SHP77 (cell line): Measurements from ENCODE around the gene ADAM22.
"Not testable (repeated sequence)": the region's sequence is repeated elsewhere in the genome, so short reads cannot be mapped to it uniquely, and the experiment has no call there.

ENCODE experiments used
- DNase-seq, 2 experiments: peaks; one replicate each; lab custom pipeline; 2025; lab: John Stamatoyannopoulos, UW

The ADAM22 gene

DNA sequence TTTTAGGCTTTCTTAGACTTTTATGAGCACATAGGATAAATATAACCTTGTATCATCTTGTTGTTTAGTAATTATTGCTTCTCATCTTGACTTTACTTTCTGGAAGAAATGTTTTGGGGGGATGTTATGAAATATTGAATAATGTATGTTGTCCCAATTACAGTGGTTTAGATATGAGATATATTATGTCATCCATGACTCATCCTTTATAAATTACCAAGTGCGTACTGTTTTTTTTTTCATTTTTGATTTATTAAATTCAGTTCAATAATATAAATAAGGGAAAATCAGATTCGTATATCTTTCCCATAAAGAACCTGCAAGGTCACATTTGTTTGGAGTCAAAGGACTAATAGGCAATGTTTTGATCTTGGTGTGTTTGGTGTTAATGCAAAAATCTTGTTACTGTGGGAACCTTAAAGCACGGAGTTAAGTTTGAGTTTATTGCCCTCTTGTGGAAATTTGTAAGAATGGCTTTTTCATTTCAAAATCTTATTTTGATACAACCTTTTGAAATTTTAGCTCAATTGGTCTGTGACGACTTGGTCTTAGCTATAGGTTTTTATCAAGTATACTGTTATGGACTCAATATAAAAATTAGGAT, 177.2 kb downstream of the ADAM22 start:
- no peak for DNase-seq

DNA sequence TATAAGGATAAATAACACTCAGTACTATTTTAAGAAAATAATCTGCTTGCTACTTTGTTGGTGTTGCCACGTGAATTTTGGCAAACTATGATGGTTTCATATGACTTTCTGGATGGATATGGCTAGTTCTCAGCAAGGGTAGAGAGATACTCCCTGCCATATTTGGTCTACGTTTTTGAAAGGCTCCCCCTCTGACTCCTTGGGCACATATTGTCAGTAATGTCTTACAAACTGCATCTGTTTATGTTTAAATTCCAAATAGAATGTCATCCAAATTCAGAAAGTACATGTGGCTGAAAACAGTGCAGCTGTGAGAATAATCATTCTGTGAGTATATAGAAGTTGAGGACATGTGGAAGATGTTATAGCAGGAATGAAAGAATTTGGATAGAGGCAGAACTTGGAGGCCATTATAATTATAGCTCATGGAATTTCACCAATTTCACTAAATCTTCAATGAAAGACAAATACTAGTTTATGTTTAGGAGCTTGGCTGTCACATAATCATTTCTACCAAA, 178.0 kb downstream of the ADAM22 start:
- DNase-seq, result no peak

DNA sequence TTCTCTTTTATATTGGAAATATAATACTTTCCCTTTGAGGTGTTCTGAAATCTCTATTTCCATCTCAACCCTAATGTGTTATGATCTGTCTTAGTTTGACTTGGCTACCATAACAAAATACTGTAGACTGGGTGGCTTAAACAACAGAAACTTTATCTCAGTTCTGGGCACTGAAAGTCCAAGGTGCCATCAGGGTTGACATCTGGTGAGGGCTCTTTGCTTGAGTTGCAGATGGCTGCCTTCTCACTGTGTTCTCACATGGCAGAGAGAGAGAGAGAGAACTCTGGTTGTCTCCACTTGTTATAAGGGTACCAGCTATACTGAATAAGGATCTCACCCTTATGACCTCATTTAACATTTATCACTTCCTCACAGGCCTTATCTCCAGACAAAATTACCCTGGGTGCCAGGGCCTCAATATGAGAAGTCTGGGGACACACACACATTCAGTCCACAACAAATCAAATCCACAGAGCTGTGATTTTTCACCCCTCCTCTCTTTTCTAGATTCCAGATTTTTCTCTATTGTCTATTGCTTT, 181.3 kb downstream of the ADAM22 start:
- no peak for DNase-seq

DNA sequence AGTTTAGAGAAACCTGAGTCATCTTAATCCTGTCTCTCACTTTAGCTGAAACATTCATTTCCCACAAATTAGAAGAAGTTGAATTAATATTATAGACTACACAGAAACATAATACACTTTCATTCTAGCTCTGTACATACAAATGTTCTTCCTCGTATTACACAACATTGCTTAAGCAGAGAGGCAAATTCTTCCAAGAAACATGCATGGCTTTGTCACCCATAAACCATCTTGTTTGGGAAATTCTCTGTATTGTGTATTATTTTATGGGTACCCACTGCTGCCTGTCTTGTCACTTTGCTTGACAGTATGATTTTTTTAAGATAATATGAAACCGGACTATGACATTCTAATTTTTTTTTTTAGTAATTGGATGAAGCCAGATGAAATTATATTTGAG, 181.8 kb downstream of the ADAM22 start:
- DNase-seq, result no peak

DNA sequence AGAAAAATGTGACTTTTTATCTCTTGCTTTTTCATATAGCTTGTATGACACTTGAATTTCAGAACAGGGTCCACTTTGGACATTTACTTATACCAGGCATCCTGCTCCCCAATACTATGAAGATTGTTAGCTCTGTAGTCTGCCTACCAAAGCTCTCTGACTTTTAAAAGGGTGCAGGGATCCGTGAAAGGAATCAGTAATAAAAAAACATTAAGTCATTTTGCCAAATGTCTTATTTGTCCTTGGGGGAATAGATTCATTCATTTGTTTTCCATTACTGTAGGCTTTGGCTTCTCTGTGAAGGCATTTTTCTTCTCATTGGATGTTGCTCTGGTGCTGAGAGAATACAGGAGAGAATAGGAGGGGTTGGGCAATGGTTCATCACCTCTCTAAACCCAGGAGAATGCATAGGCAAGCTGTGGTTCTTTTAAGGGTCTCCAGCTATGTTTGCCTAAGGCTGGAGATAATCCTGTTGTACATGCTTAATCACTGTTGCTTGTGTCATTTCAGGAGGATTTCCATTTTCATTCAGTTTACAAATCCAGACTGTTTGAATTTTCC, 182.3 kb downstream of the ADAM22 start:
- DNase-seq, result no peak

DNA sequence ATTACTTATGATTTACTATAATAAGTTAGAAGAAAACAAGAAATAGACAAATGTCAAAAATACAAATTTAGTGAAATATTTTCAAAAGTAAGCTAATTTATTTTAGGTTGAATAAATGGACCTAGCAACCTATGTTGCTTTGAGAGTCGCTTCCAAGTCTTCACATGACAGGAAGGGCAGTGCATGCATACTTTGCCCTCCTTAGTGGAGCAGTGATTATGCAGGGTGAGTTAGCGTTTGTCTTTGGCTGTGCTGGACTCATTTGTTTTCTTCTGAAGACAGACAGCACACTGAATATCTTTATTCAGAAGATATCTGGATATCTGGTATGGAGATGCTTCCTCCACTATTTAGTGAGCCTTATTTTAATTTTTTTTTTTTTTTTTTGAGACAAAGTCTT, 183.3 kb downstream of the ADAM22 start:
- no peak for DNase-seq

DNA sequence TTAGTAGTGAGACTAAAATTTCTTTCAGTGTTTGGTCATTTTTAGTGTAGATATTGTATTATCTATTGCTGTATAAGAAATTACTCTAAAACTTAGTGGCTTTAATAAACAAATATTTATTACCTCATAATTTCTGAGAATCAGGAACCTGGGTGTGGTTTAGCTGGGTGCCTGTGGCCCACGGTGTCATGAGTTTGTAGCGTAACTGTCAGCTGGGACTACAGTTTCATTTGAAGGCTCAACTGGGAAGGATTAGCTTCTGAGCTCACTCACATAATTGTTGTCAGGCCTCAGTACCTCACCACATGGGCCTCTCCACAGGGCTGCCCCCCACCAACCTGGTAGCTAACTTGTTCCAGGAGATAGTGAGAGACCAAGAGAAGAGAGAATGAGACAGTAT, 187.3 kb downstream of the ADAM22 start:
- DNase-seq, result no peak

DNA sequence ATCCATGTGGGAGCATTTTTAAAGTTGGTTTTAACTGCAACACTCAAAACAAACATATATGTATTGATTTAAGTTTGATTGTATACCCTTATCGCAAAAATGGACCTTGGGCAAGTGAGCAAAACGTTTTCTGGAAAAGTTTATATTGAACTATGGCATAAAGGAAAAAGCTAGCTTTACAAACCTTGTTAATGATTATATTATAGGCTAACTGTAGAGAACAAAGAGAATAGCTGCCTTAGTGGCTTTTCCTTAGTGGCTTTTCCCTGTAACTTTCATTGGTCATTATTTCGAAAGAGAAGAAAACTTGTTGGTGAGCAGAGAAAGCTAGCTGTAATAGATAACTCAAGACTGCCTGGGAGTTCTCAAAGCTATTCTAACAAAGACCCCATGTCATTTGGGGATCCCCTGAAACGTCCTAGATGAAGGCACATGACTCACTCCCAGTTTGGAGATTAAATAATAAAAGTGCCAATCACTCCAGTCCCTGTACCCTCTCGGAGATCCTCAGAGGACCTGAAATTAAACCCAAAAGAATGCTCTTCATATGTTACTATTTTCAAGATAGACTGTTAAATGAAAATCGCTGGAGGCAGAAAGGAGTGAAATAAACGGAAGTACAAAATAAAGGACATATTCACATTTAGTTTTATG, 193.7 kb downstream of the ADAM22 start:
- no peak for DNase-seq

DNA sequence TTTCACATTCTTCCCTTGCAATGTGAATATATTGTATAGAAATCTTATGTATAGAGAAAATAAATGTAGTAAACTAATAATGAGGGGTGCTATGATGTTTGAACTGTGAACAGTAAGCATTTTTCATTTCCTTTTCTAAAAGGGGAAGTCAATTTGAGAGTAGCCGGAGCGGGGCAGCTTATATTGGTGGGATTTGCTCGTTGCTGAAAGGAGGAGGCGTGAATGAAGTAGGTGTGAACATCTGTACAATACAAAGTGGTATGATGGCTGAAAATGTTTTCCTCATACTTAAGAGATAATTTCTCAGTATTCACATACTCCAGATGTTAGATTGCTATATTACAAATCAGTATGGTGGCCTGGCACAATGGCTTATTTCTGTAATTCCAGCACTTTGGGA, 198.7 kb downstream of the ADAM22 start:
- no peak for DNase-seq

DNA sequence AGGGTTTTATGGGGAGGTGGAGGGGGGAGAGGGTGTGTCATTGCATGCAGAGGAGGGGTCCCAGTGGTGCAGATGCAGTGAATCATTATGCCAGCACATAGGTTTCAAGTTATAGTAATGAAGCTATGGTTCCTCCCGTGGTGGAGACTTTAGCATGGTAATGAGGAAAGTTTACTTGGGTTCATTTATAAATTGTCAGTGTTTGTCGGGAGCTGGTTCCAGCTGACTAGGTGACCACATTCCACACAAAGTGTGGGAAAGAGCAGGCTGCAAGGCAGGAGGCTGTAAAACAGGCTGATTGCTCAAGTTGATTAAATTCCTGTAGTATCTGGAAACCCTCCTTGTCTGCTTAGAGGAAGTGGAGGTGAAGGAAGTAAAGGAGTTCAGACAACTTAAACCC, 206.9 kb downstream of the ADAM22 start:
- no peak for DNase-seq

DNA sequence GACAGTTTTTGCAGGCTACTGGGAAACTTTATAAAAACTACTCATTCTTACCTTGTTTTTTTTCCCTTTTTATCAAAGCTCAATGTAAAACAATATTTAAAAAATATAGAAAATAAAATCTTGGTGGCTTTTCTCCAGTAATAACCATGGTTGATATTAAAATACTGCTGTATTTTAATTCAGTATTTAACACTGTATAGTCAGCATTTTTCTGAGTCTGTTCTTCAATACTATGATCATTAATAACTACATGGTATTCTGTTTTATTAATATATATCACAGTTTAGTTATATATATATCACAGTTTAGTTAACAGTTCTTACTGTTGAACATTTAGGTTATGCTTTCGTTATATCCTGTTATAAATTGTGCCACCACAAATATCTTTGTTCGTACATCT, 207.4 kb downstream of the ADAM22 start:
- no peak for DNase-seq

DNA sequence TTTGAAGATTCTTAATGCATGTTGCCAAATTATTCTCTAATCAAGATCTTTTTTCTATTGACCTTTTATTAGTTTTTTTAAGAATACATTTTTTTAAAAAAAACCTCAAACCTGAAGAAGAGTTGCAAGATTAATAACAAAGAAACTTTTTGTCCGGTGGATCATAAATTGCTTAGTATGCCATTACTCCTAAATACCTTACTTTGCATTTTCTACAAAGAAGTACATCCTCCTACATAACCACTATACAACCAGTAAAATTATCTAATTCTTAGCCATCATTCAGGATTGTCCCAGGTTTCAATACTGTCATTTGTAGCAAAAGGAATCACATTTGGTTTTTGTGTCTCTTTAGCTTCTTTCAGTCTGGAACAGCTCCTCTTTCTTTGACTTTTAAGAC, 207.9 kb downstream of the ADAM22 start:
- no peak for DNase-seq

DNA sequence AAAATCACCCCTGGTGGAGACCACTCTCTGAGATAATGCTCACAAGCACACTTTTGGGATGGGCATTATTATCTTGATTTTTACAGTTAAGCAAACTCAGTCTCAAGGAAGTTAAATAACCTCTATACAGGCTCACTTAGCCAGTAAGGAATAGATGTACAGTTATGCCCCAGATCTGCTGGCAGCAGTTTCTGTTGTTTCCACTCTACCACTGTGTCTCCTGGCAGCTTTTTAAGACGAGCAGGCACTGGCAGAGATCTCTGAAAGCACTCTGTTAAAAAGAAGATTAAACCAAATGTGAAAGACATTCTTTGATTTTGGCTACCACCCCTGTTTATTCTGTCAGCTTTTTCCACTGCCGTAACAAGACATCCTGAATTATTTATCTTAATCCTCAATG, 212.6 kb downstream of the ADAM22 start:
- DNase-seq, result no peak

DNA sequence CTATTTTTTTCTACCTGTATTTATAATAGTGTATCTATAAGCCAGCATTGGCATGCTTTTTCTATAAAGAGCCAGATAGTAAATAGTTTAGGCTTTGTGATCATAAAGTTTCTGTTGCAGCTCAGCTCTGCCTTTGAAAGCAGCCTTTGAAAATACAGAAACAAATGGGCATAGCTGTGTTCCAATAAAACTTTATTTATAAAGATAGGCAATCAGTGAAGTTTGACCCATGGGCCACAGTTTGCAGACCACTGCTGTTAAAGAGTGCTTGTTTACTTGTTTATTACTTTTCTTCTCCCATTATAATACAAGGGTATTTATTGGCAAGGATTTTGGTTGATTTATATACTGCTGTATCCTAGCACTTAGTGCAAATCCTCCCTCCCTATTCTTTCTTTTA, 213.3 kb downstream of the ADAM22 start:
- no peak for DNase-seq

DNA sequence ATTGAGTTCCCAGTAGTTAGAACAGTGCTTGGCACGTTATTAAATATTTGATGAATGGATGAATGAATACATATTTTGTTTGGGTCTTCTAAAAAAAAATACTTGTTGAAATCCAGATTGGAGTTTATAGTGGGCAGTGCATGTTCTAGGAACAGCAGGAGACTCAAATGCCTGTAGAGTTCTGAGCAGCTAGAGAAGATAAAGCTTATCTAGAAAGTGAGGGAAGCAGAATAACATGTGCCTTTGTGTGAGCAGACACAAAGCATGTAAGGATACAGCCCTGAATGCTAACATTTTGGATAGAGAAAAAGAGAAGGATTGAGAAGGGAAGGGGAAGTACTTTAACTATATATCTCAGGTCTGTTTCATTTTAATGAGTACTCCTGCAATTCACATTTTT, 213.9 kb downstream of the ADAM22 start:
- no peak for DNase-seq

DNA sequence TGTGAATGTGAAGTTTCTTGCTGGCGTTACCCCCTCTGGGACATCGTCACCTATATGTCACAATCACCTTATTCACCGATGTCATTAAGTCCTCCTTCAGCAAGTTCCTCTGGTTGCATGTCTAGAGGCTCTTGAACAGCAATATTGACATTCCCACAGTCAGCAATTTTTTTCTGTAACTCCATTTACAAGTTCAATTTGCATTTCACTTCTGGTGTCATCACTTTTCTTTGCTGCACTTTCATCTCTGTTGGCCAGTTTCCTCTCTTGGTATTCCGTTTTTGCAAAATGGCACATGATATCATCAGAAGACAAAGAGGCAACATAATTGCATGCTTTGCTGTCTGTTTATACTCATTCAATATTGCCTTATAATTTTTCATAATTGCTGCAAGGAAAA, 216.0 kb downstream of the ADAM22 start:
- DNase-seq, result no peak

DNA sequence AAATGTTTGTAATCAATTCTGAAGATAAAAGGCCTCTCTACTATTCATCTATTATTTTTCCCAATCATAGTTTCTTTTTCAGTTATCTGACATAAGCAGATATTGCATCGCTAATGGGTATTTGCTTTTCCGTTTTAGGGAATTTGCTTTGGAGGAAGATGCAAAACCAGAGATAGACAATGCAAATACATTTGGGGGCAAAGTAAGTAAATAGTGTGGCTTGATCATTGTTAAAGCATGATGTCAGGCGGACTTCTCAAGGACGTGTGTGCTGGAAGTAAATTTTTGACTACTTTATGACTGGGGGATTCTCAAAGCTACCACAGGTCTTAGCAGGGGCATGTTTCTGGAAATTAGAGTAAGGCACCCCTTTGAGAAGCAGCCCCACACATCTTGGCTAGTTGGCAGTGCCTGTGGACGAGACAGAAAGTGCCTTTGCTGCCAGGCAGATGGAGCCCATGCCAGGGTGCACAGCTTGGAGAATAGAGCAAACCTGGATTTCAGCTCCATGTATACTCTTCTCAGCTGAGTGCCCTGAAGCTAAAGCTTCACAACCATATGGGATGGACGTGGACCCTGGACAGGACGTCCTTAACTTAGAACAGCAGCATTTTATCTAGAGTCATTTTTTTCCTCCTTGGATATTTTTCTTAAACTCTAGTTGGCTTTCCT, 217.2 kb downstream of the ADAM22 start:
- no peak for DNase-seq

DNA sequence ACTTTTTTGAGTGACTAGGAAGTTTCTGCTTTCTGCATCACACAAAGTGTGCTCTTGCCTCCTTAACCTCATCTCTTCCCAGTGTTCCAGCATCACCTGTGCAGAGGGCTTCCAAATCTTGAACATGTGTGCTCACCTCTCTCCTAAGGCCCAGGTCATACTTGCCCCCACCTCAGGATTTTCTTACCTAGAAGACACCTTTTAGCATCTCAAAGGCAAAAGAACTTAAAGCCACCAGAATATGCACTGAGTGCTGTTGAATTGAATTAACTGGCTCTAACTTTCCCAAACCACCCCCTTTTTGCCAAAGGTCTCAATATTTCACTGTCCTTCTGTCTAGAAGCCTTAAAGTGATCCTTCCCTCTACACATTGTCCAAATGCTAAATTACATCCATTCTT, 219.3 kb downstream of the ADAM22 start:
- no peak for DNase-seq

DNA sequence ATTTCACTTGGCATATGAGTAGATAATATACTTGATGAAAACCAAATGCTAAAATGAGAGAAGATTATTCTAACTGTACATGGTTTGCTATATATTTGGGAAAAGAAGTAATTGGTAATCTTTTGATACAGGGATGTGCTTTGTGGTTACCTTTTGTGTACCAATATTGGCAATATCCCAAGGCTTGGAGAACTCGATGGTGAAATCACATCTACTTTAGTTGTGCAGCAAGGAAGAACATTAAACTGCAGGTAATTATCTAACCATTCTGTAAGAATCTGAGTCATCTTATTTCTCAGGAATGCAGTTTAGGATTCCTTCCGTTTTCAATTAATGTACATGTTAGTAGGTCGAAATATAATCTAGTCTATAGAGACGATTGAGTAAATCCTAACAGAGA, 221.7 kb downstream of the ADAM22 start:
- no peak for DNase-seq

DNA sequence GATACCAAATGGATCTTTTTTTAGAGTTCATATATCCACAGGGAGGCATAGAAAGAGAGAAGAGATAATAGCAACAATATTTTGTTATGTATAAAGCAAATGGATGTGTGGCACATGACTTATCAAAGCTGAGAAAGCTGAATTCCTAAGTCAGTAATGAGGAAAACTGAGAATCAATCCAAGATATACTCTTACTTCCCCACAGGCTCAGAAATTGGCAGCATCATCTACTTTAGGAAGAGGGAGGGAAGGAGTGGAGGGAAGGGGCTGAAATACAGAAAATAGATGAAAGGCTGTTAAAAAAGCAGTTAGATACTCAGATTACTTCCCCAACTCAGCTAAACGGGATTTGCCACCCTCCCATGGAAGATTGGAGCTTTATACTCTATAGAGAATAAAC, 222.3 kb downstream of the ADAM22 start:
- no peak for DNase-seq

DNA sequence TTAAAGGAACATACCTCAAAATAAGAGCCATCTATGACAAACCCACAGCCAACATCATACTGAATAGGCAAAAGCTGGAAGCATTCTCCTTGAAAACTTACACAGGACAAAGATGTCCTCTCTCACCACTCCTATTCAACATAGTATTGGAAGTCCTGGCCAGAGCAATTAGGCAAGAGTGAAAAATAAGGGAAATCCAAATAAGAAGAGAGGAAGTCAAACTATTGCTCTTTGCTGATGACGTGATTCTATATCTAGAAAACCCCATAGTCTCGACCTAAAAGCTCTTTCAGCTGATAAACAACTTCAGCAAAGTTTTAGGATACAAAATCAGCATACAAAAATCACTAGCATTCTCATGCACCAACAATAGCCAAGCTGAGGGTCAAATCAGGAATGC, 225.7 kb downstream of the ADAM22 start:
- DNase-seq, result not testable (repeated sequence)

DNA sequence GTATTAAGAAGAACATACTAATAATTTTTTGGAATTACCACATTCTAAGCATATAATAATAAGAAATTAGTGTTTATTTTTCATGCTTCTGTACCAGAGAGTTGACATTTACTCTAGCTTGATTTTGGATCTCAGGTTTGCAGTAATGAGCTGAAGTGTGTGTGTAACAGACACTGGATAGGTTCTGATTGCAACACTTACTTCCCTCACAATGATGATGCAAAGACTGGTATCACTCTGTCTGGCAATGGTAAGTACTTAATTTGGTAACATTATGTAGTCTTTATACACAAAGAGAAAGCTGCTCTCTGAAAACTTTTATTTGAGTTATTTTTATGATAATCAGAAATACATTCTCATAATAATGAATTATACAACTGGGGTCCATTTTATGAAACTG, 231.6 kb downstream of the ADAM22 start:
- DNase-seq, result no peak

DNA sequence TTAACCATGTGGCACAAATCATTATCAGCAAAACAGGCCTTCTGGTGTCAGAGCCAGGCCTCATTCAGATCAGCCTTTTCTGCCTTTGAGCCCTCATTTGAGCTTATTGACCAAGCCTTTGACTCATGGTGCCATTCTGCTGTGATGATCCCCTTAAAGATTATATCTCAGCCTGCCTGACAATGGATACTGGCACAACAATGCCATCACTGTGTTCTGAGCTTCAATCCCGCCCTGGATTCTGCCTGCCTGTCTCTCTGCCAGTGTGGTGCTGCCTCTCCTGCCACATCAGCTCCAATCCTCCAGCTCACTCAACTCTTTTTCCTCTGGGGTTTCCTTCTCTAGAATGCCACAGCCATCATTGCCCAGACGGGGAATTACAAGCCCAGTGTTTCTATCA, 233.2 kb downstream of the ADAM22 start:
- DNase-seq, result no peak
